Measurements from ENCODE around the gene KPNB1.

Gene KPNB1

GRCh38 chr17:47615766-47616424, 33.8 kb upstream of the KPNB1 start:
- H3F3A ChIP-seq (ENCODE audit: insufficient read depth): peaks cover 16% of the 10 kb centered on the region; the same call in 1 of the 2 replicates
- no peak overlapping the region for H3K9ac ChIP-seq (ENCODE audit: low read length)
- no peak overlapping the region for H3K4me2 ChIP-seq (ENCODE audit: low read depth, low read length, poor library complexity, severe bottlenecking)
- H3K36me3 ChIP-seq (ENCODE audit: low read length): peaks cover 10% of the 10 kb centered on the region; the same call in 1 of the 2 replicates
- TF ChIP-seq EZH2phosphoT487 (conservative IDR thresholded peaks at IDR 0.05; ENCODE audit: low read length): no peak
- peak; percentile 67 for TF ChIP-seq CTCF (IDR thresholded peaks at IDR 0.05; ENCODE audit: insufficient read depth, low read length, poor library complexity, severe bottlenecking)
- H3K27ac ChIP-seq (ENCODE audit: low read depth, low read length): no peak overlapping the region
- no peaks in the 10 kb centered on the region for H3K27me3 ChIP-seq (ENCODE audit: low read length)
- no peak overlapping the region for H2AFZ ChIP-seq (ENCODE audit: low read depth, low read length, severe bottlenecking)
- H3K9me3 ChIP-seq (ENCODE audit: insufficient read depth, low read length): no peaks in the 10 kb centered on the region
- no peaks in the 10 kb centered on the region for H3K9me2 ChIP-seq (replicated peaks; ENCODE audit: insufficient read depth, low read length)
- no peak overlapping the region for H3K4me3 ChIP-seq (ENCODE audit: insufficient read depth, low read length, poor library complexity, severe bottlenecking)
- H3K79me2 ChIP-seq (ENCODE audit: insufficient read depth, low read length): no peaks in the 10 kb centered on the region
- no peaks in the 10 kb centered on the region for H4K20me1 ChIP-seq (ENCODE audit: low read depth, low read length)

DNA sequence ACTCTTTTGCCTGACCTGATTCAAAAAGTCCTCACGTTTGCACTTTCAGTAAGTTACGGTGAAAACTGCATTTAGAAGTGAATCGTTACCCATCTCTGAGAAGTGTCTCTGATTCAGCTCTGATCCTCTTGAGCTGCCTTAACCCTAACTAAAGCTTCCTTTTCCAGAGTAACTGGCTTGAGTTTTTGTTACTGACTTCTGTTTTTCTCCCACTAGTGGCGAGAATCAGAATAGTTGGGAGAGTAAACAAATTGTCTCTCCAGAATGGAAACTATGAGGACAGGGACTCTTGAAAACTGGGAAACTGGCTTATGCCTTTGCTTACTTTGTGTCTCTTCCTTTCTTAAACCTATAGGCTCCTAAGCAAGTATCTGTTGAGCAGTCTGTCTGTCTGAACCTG, 31.3 kb upstream of the KPNB1 start:
- H3K9me2 ChIP-seq (replicated peaks; ENCODE audit: insufficient read depth, low read length): no peaks in the 10 kb centered on the region
- TF ChIP-seq EZH2phosphoT487 (conservative IDR thresholded peaks at IDR 0.05; ENCODE audit: low read length) (no peak), CTCF (IDR thresholded peaks at IDR 0.05; ENCODE audit: insufficient read depth, low read length, poor library complexity, severe bottlenecking) (no peak)
- H3K79me2 ChIP-seq (ENCODE audit: insufficient read depth, low read length): no peaks in the 10 kb centered on the region
- no peaks in the 10 kb centered on the region for H4K20me1 ChIP-seq (ENCODE audit: low read depth, low read length)
- no peak overlapping the region for H3K4me2 ChIP-seq (ENCODE audit: low read depth, low read length, poor library complexity, severe bottlenecking)
- peaks cover 18% of the 10 kb centered on the region; the same call in 1 of the 2 replicates for H3K36me3 ChIP-seq (ENCODE audit: low read length)
- no peaks in the 10 kb centered on the region for H3K27me3 ChIP-seq (ENCODE audit: low read length)
- no peaks in the 10 kb centered on the region for H3K9me3 ChIP-seq (ENCODE audit: insufficient read depth, low read length)
- no peak overlapping the region for H3K9ac ChIP-seq (ENCODE audit: low read length)
- no peak overlapping the region for H2AFZ ChIP-seq (ENCODE audit: low read depth, low read length, severe bottlenecking)
- H3F3A ChIP-seq (ENCODE audit: insufficient read depth): peaks cover 15% of the 10 kb centered on the region; the same call in 1 of the 2 replicates
- H3K4me3 ChIP-seq (ENCODE audit: insufficient read depth, low read length, poor library complexity, severe bottlenecking): no peak overlapping the region
- H3K27ac ChIP-seq (ENCODE audit: low read depth, low read length): no peak overlapping the region

GRCh38 chr17:47620503-47621245, 29.0 kb upstream of the KPNB1 start:
- no peaks in the 10 kb centered on the region for H4K20me1 ChIP-seq (ENCODE audit: low read depth, low read length)
- H3K27me3 ChIP-seq (ENCODE audit: low read length): no peaks in the 10 kb centered on the region
- H3K9me3 ChIP-seq (ENCODE audit: insufficient read depth, low read length): no peaks in the 10 kb centered on the region
- no peak overlapping the region for H3K4me2 ChIP-seq (ENCODE audit: low read depth, low read length, poor library complexity, severe bottlenecking)
- H3K27ac ChIP-seq (ENCODE audit: low read depth, low read length): no peak overlapping the region
- H3F3A ChIP-seq (ENCODE audit: insufficient read depth): peaks cover 4% of the 10 kb centered on the region; the same call in 1 of the 2 replicates
- no peak for TF ChIP-seq CTCF (IDR thresholded peaks at IDR 0.05; ENCODE audit: insufficient read depth, low read length, poor library complexity, severe bottlenecking)
- TF ChIP-seq EZH2phosphoT487 (conservative IDR thresholded peaks at IDR 0.05; ENCODE audit: low read length): no peak
- no peak overlapping the region for H3K9ac ChIP-seq (ENCODE audit: low read length)
- H3K36me3 ChIP-seq (ENCODE audit: low read length): peaks cover 15% of the 10 kb centered on the region; the same call in 1 of the 2 replicates
- H3K9me2 ChIP-seq (replicated peaks; ENCODE audit: insufficient read depth, low read length): no peaks in the 10 kb centered on the region
- no peak overlapping the region for H2AFZ ChIP-seq (ENCODE audit: low read depth, low read length, severe bottlenecking)
- H3K79me2 ChIP-seq (ENCODE audit: insufficient read depth, low read length): no peaks in the 10 kb centered on the region
- H3K4me3 ChIP-seq (ENCODE audit: insufficient read depth, low read length, poor library complexity, severe bottlenecking): no peak overlapping the region

Measured in SU-DHL-6 (cell line).